Measurements from ENCODE around the gene SNCG.

GRCh38 chr10:86940677-86941076, 17.7 kb upstream of the SNCG start:
- no peak for TF ChIP-seq CTCF (IDR thresholded peaks at IDR 0.05)
- TF ChIP-seq EP300 (IDR thresholded peaks at IDR 0.05) = no peak
- no peak for TF ChIP-seq POLR2AphosphoS5 (IDR thresholded peaks at IDR 0.05)
